ENCODE measurements around the gene CHD2.

CHD2 gene

DNA sequence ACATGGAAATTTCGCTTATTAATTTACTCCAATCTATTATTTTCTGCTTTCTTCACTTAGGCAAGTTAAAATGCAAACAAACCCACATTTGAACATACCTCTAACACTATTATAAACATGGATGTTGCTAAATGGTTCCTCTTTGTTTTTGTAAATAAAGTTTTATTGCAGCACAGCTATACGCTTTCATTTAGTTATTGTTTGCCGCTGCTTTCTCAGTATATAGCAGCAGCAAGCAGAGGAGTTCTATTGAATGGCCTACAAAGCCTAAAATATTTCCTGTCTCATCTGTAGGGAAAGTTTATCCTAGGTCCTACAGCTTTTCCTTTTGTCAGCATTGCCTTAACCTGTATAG, 7.9 kb upstream of the CHD2 start:
- TF ChIP-seq, protein P1, sequence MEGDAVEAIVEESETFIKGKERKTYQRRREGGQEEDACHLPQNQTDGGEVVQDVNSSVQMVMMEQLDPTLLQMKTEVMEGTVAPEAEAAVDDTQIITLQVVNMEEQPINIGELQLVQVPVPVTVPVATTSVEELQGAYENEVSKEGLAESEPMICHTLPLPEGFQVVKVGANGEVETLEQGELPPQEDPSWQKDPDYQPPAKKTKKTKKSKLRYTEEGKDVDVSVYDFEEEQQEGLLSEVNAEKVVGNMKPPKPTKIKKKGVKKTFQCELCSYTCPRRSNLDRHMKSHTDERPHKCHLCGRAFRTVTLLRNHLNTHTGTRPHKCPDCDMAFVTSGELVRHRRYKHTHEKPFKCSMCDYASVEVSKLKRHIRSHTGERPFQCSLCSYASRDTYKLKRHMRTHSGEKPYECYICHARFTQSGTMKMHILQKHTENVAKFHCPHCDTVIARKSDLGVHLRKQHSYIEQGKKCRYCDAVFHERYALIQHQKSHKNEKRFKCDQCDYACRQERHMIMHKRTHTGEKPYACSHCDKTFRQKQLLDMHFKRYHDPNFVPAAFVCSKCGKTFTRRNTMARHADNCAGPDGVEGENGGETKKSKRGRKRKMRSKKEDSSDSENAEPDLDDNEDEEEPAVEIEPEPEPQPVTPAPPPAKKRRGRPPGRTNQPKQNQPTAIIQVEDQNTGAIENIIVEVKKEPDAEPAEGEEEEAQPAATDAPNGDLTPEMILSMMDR (IDR thresholded peaks at IDR 0.05; ENCODE audit: low read depth, low read length, missing control alignments) = no peak
- H3K4me3 ChIP-seq (replicated peaks; ENCODE audit: low read depth, low read length) = no peak overlapping the region
- no peak for DNase-seq (ENCODE audit: extremely low read depth, low read depth)

DNA sequence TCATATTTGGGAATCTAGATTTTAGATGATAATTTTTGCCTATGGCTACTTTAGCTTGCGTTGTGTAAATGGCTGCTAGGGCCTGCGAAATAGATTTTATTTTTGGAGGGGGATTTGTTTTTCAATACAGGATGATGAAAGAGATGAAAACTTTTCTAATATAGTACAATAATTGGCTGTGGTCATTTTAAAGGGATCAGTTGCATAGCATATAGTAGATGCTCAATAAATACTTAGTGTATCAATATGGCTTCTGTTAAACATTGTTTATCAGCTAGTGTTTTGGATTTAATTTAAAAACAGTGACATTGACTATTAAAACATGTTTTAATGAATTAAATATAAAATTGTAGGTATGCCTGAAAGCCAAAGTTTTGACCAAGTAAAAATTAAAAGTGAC, 6.9 kb upstream of the CHD2 start:
- no peak for DNase-seq (ENCODE audit: extremely low read depth, low read depth)
- no peak overlapping the region for H3K4me3 ChIP-seq (replicated peaks; ENCODE audit: low read depth, low read length)
- TF ChIP-seq, protein P1 (IDR thresholded peaks at IDR 0.05; ENCODE audit: low read depth, low read length, missing control alignments) = no peak

DNA sequence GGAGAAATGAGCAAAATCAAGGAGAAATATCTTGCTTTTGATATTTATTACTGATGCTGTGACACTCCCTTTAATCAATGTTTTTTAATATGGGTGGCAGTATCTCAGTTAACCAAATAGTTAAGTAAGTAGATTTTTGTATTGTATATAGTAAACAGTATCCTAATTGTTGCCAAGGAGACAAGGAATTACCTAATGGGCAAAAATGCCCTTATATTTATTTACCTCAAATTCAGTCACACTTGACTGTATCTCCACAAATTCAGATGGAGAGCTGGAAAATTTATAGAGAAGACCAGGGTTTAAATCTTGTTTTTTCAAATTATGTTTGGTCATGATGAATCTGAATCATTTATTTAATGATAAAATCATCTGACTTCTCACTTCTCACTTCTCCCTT, 3.6 kb upstream of the CHD2 start:
- no peak overlapping the region for H3K4me3 ChIP-seq (replicated peaks; ENCODE audit: low read depth, low read length)
- no peak for DNase-seq (ENCODE audit: extremely low read depth, low read depth)
- TF ChIP-seq, protein P1 (IDR thresholded peaks at IDR 0.05; ENCODE audit: low read depth, low read length, missing control alignments) = no peak

DNA sequence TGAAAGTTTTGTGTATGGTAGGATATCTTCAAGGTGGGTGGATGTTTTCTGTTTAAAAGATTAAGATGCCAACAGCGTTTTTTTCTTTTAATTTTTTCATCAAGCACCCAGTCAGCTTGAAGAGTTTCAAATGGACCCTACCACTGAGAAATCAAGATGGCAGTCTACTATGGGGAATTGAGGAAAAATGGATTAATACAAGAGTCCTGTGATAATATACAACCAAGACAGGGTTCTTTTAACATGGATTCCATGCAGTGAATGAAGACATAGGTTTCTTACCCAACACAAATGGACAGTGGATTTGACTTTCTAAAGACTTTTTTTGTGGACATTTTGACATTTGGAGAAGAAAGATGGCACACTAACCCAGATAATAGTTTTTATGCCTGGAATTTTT, 2.5 kb upstream of the CHD2 start:
- H3K4me3 ChIP-seq (replicated peaks; ENCODE audit: low read depth, low read length) = no peak overlapping the region
- TF ChIP-seq, protein P1 (IDR thresholded peaks at IDR 0.05; ENCODE audit: low read depth, low read length, missing control alignments) = no peak
- no peak for DNase-seq (ENCODE audit: extremely low read depth, low read depth)

DNA sequence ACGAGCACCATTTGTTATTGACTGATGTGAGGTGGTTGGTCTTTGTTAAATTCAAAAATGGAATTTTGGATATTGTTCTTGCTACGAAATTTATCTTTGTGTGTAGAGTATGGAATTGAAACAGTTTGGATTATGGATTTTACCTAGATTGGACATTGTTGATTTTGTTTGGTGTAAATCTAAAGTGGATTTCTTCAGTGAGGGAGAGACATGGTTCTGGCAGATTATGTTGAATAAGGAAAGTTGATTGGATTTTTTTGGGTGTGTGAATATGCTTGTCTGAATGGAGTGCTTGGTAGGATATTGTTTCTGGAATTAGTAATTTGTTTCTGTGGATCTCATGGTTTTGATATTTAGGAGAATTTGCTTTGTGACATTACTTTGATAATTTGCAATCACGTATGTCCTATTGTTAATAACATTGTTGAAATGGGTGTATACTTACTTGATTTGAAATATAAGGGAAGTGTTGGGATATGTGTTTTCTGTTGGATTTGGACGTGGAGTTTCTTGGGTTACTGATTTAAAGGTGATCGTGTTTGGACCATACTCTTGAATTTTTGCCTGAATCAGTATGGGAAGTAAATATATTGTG, 1.0 kb upstream of the CHD2 start:
- no peak overlapping the region for H3K4me3 ChIP-seq (replicated peaks; ENCODE audit: low read depth, low read length)
- no peak for DNase-seq (ENCODE audit: extremely low read depth, low read depth)
- TF ChIP-seq, protein P1 (IDR thresholded peaks at IDR 0.05; ENCODE audit: low read depth, low read length, missing control alignments) = no peak

DNA sequence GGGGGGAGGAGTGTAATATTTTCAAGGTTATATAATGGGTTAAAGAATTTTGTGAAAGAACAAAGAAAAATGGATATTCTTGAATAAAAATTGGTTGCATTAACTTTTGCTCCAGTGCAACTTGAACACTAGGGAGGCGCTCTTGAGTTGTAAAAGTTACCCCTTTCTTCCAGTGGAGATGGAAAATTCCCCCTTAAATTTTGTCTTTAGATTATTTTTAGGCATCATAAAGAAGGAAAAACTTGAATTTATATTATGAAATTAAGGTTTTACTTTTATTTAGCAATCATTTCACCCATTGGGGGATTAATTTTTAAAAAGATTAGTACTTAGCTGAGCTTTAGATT, 550 bp upstream of the CHD2 start:
- TF ChIP-seq, protein P1 (IDR thresholded peaks at IDR 0.05; ENCODE audit: low read depth, low read length, missing control alignments) = peak; percentile 36
- DNase-seq (ENCODE audit: extremely low read depth, low read depth) = no peak
- H3K4me3 ChIP-seq (replicated peaks; ENCODE audit: low read depth, low read length) = peak overlapping the region; percentile 67

DNA sequence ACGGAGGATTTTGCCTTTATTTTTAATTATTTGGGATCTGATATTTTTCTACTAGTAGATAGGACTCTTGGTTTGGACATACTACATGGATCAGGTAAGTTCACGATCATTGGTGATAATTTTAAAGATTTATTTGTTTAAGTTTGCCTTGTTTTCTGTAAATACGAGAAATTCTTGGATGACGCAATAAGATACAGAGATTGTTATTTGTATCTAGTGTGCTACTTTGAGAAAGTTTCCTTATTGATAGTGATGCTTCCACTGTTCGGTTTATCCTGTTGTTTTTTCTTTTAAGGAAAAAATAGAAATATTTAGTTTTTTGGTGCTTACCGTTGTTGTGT, 577 bp downstream of the CHD2 start:
- DNase-seq (ENCODE audit: extremely low read depth, low read depth) = no peak
- TF ChIP-seq, protein P1 (IDR thresholded peaks at IDR 0.05; ENCODE audit: low read depth, low read length, missing control alignments) = no peak
- H3K4me3 ChIP-seq (replicated peaks; ENCODE audit: low read depth, low read length) = peak overlapping the region; percentile 67

Measured in HFF-Myc (cell line).